ENCODE data around the gene ZEB2.

The ZEB2 gene

GRCh38 chr2:144493027-144493809 lies 26.7 kb downstream of the ZEB2 start:
- no peak for DNase-seq

DNA sequence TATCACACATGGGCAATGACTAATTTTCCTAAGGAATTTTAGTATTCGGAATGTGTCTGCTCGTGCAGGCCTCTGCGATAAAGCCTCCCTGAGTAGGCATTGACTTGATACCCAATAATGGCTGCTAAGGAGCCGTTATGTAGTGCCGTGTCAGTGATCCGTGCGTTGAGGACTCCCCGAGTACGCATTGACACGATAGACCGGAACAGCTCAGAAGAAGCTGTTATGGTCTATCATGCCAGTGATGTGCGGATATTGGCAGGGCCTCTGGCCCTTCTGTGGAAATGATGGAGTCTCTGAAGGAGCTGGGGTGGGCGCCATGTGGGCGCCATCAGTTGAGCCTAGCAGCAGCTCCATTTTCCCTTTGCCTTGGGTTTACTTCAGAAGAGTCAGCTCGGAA lies 29.1 kb downstream of the ZEB2 start:
- no peak for DNase-seq

DNA sequence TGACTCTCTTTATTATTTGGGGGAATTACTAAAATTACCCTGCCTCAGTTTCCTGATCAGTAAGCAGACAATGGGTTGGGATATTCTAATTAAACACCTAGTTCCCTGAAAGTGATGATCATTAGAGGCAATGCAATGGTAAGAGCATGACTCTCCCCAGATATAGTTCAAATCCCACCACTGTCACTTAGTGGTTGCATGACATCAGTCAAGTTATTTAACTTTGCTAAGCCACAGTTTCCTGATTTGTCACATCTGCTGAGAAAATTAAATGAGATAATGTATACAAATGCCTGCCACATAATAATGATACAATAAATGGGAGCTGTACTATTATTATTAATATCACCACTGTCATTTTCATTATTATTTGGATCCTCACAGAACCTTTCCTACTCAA lies 29.9 kb downstream of the ZEB2 start:
- DNase-seq: no peak

- DNase-seq: no peak
These were observed 30.5 kb downstream of the ZEB2 start for GRCh38 chr2:144489315-144489916.

DNA sequence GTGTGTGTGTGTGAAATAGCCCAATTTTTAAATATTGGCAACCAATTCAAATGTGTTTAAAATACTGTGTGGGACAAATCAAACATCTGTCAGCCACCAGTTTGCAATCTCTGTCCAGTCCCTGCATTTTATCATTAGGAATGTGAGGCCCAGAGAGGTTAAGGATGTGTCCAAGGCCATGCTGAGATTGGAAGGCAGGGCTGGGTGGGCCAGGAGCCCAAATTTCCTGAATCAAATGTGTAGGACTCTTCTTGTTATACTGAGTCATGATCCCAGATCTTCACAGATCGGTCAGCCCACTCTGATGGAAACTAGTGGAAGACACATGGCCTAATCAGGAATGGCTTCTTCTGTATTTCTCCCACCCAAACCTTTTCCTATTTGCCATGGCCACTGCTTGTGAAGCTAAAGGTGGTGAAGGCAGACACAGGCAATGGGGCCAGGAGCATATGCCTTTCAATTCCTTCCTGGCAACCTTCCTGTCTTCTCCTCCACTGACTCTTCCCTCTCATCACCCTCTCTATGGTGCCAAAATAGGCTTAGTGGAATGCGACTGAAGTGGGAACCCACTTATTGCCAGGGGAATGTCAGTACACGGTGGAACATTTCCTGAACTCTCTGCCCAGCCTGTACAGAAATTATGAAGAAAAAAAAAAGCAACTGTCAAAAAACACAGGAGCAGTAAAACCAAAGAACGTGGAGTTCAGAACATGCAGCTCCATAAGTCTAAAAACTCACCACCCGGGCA lies 35.5 kb downstream of the ZEB2 start:
- no peak for DNase-seq

- DNase-seq: no peak
These were observed 38.3 kb downstream of the ZEB2 start for GRCh38 chr2:144481666-144482065.

DNA sequence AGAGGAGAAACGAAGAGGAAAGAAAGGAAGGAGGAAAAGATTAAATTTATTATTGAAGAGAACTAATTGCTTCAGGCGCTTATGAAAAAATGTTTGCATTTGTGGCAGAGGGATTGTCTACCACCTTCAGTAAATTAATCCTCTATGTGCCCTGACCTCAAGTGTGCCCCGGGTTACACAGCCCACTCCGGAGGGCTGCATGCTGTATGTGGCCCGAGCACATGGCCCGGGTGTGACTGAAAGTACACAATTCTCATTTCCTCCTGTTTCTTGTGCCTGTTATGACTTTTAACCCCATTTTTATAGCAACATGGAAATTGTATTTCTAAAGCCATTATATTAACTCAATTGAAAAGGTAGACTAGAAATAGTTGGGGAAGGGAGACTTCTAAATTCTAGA lies 38.8 kb downstream of the ZEB2 start:
- DNase-seq: no peak

GRCh38 chr2:144480285-144480684 lies 39.6 kb downstream of the ZEB2 start:
- DNase-seq: no peak

GRCh38 chr2:144479659-144480058 lies 40.3 kb downstream of the ZEB2 start:
- no peak for DNase-seq

GRCh38 chr2:144479138-144479537 lies 40.8 kb downstream of the ZEB2 start:
- DNase-seq: no peak

DNA sequence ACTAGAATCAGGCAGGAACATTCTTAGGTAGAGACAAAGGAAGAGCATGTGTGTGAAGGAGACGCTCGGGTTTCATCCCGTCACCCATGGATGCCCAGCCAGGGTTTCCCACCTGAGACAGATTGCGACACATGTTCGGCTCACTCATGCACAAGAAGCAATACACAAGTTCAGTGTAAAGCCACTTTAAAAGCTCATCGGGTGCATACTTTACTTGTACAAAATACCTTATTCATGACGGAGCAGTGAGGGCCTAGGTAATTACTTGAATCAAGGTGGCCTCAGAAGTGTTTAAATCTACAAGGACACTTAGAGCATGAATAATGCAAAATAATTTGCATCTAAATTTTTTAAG lies 42.0 kb downstream of the ZEB2 start:
- DNase-seq: no peak

DNA sequence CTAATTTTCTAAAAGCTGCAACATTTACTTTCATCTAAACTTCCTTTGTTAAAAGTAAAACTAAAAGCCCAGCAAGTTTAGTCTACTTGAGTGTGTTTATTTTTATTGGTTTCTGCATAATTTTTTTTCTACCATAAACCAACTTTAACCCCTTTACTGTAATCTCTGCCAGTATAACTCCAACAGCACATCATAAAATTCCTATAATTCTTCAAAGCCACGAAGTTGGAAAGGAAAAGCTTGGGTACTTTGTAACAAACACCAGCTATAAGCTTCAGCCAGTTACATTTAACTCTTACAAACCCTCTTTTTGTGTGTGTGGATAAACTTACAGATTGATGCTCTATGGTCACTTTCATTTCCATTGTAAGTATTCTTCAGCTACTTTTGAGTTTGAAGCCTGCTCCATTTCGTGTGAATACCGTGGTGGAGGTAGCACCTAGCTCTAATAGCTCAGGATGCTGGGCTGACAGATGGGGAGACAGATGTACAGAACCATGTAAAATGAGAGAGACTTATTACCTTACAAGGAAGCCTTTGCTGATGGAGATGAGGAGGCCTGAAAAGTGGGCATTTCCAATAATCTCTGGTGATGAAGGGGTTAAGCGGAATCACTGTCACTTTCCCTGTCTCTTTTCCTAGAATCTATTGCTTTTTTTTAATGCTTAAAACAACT lies 42.5 kb downstream of the ZEB2 start:
- no peak for DNase-seq

DNA sequence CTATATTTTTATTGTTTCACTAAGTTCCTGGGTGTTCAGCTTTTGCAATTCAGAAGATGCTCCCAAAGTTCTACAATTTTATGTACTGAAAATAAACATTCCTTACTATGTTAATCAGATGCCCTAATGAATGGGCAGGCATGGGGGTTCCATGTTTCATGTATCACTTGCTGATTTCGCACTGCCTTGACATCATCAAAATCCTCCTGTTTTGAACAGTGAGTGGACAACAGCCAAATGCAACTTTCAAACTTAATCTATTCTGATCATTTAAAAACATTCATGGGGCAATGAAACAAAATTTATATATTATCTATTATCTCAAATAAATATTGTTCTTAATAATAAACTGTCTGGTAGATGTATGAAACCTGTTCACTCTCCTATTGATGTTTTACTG lies 43.2 kb downstream of the ZEB2 start:
- DNase-seq: no peak

- DNase-seq: no peak
These were observed 44.2 kb downstream of the ZEB2 start for GRCh38 chr2:144475569-144476275.

GRCh38 chr2:144475044-144475443 lies 44.9 kb downstream of the ZEB2 start:
- no peak for DNase-seq

DNA sequence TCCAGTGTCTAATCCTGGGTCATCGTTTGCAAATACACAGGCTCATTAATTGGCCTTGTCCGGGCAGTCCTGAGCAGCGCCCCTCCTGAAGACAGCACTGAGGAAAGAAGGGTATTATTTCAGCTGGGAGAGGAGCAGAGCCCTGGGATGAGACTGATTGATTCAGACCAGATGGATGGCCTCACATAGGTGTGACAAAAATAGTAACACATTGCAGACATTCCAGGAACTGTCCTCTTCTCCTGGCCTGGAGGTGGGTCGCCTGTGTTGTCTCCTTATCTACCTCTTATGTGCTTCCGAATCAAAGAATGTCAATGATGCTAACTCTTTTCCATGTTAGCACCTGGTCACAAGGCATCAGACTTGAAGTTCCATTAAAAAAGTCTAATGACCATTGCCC lies 45.9 kb downstream of the ZEB2 start:
- no peak for DNase-seq

GRCh38 chr2:144472911-144473310 lies 47.0 kb downstream of the ZEB2 start:
- no peak for DNase-seq

- DNase-seq: no peak
These were observed 47.9 kb downstream of the ZEB2 start for GRCh38 chr2:144472046-144472412.

DNA sequence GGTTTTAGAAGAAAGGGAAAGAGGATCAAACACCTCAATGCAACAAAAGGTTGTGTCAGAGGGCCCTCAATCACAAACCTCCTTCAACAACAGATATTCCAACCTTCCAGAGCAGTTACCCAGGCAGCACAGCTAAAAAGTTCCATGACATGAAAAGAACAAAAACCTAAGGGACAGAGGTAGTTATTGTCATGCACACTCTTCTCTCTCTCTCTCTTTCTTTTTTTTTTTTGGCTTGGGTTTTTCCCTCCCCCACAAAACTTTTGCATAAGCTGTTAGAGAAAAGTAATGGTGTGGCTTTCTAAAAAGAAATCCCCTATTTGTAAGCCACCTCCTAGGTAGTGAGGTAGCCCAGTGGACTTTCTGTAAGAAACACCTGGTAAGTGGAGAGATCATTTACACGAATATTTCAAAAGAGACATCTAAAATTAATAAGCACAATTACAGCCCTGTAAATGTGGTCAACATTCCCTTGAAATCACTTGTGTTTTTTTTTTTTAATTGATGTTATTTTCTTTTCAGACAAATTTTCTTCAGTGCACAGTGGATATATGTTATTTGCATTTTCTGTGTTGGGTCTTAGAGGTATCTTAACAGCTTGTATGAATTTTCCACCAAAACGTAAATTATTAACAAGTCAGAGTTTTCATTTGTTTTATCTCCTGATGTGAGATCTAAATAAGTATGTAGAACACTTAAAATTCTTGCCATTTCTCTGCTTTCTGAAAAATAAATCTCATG lies 48.4 kb downstream of the ZEB2 start:
- no peak for DNase-seq

DNA sequence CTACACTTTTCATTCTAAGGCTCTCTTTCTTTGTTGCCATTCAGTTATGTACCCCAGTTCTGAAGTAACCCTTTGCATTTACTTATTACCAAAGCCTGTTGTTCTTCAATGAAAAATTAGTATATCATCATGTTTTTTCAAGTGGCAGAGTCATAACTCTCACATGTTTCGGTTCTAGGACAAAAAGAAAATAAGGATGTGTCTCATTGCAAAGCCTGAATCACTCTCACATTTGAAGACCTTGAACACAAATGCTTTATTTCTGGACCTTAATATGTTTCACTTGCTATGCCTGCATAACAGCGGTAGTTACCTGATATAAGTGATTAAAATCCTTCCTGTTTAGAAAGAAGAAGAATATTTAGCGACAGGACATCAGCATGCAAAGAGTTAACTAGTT lies 49.1 kb downstream of the ZEB2 start:
- no peak for DNase-seq

DNA sequence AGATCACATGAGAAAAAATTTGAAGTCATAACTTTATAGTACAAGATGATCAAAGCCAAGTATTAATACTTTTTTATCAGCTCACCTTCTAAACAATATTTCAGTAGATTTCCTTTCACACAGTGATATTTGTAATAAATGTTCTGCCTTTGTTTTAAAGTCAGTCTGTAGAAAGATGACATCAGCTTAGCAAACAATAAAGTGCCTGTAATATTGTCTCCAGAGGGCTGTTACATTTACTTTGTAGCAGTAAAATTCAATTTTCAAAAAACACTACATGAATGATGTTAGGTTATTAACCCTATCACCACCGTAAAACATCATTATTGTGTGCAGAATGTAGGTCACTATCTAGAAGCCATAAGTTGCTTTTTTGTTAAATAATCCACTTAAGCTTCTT lies 49.6 kb downstream of the ZEB2 start:
- no peak for DNase-seq

DNA sequence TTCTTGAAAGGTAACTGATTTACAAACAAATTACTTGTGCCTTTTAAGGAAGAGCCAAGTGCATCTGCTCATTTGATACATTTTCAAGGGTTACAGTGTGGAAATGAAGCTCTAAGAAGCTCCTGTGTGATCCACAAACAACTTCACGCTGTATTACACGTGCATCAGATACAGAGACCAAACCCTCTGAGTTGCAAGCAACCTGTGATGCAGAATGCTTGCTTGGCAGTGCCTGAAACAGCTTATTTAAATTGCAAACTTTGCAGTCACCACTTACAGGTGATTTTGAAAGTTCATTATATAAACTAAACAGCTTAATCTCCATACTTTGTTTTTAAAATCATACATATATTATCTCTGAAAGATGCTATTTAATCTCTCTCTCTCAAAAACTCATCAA lies 50.1 kb downstream of the ZEB2 start:
- DNase-seq: no peak

Measured in CD4-positive, alpha-beta T cell treated with Interleukin-17A for 4 hours (primary cell).